ENCODE results near the gene ZRANB1.

GRCh38 chr10:125020386-125020785 is 78.5 kb downstream of the ZRANB1 start:
- TF ChIP-seq, protein P1, sequence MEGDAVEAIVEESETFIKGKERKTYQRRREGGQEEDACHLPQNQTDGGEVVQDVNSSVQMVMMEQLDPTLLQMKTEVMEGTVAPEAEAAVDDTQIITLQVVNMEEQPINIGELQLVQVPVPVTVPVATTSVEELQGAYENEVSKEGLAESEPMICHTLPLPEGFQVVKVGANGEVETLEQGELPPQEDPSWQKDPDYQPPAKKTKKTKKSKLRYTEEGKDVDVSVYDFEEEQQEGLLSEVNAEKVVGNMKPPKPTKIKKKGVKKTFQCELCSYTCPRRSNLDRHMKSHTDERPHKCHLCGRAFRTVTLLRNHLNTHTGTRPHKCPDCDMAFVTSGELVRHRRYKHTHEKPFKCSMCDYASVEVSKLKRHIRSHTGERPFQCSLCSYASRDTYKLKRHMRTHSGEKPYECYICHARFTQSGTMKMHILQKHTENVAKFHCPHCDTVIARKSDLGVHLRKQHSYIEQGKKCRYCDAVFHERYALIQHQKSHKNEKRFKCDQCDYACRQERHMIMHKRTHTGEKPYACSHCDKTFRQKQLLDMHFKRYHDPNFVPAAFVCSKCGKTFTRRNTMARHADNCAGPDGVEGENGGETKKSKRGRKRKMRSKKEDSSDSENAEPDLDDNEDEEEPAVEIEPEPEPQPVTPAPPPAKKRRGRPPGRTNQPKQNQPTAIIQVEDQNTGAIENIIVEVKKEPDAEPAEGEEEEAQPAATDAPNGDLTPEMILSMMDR (conservative IDR thresholded peaks at IDR 0.05 in 1 of 2, IDR thresholded peaks at IDR 0.05 in 1 of 2; ENCODE audit: extremely low read depth in 1 of 2, insufficient read depth in 1 of 2, low read depth in 1 of 2, low read length in 2 of 2): no peak
- TF ChIP-seq EZH2 (IDR thresholded peaks at IDR 0.05; ENCODE audit: borderline replicate concordance, low read length): no peak

Data from mammary epithelial cell (primary cell).